C1 segment of cervical spinal cord (tissue), 14 donors: ENCODE measurements around the gene MTHFS.
A peak's percentile ranks its signal among the peaks of the same experiment; 100 is the strongest.
"Not testable (repeated sequence)": the region's sequence is repeated elsewhere in the genome, so short reads cannot be mapped to it uniquely, and the experiment has no call there.

Source experiments
- DNase-seq, 14 donors: peaks; one replicate each; lab custom pipeline; 2025; lab: John Stamatoyannopoulos, UW

MTHFS gene

DNA sequence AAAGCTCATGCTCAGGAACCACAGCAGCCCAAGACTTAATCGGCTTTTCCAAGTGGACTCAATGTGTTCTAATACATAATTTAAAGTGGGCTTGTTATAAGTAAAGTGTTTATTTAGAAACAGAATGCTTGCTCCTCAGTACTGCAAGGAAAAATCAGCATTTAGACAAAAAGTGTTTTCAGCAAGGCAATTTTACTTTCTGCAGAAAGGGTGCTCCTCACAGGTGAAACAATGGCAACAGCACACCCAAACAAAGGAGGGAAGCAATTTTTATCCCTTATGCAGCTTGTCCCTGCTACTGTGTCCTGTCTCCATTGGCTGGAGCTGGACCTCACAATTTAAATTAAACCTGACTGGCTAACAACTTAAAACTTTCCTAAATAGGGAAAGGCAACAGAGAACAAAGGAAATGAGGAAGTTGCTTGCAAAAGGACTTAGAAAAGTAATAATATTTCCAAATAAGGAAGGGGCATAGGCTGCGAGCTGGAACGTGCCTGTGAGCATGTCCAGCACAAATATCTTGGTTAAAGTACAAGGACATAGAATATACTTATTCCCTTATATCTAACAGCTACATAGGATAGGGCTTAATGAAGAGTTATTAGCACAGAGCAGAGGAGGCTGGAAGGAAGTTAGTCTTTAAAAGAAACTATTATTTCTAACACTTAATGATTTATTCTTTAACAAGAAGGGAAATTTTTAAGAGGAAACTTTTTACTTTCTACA lies 19.1 kb upstream of the MTHFS start:
- DNase-seq = not testable (repeated sequence)

DNA sequence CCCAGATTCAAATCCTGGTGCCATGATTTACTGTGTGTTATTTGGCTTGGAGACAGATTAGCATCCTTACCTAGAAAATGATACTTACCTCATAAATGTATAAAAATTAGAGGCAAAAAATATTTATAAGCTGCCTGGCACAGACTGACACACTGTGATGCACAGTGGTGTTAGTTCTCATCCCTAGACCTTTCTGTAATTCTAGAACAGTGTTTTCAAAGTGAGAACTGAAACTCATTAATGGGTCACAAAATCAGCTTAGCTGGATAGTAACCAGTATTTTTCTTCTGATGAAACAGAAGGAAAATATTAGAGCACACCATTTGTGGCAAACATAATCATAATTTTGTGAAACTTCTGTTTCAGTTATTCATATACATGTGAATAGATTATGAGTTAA lies 17.9 kb upstream of the MTHFS start:
- DNase-seq = no peak

DNA sequence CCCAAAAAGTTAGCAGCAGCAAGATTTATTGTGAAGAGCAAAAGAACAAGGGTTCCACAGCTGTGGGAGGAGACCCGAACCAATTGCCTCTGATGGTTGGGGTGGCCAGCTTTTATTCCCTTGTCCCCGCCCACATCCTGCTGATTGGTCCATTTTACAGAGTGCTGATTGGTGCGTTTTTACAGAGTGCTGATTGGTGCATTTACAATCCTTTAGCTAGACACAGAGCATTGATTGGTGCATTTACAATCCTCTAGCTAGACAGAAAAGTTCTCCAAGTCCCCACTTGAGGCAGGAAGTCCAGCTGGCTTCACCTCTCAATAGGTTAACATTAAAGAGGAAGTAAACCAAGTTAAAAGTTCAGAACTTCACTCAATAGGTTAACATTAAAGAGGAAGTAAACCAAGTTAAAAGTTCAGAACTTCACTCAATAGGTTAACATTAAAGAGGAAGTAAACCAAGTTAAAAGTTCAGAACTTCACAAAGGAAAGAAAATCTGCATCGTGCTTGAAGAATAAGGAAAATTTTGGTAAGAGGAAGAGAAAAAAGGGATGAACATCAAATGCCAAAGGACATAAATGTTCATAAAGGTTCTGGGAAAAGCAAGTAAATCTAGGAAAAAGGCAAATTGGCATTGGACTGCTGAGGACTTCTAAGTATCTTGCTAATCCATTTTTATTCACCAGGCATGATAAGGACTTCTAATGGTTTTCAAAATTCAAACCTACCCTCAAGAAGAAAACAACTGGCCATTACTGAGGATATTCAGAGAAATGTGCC lies 12.9 kb upstream of the MTHFS start:
- not testable (repeated sequence) for DNase-seq

DNA sequence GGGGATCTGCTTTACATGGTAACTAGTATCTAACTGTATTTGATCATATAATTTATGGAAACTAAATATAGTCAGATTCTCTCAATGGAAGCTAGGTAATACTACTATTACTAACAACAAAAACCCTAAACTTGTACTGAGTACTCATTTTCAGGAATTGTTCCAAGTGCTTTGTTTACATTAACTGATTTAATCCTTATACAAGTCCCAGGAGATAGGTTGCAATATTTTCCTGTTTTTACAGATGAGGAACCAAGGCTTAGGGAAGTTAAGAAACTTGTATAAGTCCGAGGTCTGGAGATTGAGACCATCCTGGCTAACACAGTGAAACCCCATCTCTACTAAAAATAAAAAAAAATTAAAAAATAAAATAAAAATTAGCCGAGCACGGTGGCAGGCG lies 7.5 kb upstream of the MTHFS start:
- no peak for DNase-seq

DNA sequence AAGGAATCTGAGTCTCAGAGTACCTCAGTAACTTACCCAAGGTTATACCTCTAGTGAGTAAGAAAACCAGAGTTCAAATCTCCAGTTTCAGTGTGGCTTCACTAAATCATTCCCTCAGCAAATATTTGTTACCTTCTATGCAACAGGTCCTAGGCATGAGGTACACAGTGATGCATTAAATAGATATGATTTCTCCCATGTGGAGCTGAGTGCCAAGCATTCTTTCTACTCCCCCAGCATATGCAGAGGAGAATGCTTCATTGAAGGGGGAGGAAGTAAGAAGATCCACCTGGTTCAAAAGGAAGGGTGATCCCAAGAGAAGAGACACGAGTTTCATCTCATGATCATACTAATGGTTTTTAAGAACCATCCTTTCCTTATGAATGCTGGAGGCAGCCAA lies 6.8 kb upstream of the MTHFS start:
- DNase-seq = no peak

DNA sequence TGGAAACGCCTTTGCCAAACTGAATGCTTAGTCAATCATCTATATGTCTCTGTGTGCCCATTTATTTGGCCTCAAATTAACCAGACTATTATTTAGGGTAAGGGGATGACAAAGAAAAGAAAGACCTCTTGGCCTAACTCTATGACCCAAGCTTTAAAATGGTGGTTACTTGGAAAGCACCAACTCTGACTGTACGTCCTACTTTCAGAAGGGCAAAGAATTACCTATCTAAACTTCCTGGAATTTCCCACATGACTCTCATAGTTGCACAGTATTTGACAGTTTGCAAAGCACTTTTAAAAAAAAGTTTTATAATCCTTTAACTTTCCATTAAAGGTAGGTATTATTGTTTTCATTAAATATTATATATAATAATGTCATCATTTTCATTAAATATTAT lies 6.3 kb upstream of the MTHFS start:
- DNase-seq = no peak

DNA sequence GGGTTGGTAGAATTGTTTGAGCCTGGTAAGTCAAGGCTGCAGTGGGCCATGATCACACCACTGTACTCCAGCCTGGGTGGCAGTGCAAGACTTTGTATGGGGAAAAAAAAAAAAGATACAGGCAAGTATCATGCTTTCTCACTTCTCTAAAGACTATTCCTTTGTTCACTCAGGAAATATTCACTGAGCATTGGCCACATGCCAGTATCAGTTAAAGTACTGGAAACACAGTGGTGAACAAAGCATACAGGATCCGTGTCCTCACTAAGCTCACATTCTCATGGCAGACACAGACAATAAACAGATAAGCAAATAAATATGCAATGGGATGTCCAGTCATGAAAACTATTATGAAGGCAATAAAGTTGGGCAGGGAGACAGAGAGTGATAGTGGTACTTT lies 5.1 kb upstream of the MTHFS start:
- no peak for DNase-seq

DNA sequence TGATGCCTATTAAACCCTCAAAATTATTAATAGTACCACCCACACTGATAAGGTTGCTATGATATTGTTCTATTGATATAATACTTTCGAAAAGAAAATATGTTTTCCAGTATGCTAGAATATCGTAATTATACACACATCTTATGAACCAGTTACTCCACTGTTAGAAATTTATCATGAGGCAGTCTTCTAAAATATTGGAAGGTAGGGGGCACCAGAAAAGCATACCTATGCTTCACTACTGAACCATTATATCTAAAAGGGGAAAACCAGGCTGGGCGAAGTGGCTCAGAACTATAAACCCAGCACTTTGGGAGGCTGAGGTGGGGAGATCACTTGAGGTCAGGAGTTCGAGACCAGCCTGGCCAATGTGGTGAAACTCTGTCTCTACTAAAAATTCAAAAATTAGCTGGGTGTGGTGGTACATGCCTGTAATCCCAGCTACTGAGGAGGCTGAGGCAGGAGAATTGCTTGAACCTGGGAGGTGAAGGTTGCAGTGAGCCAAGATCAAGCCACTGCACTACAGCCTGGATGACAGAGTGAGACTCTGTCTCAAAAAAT lies 4.1 kb upstream of the MTHFS start:
- DNase-seq = not testable (repeated sequence)

DNA sequence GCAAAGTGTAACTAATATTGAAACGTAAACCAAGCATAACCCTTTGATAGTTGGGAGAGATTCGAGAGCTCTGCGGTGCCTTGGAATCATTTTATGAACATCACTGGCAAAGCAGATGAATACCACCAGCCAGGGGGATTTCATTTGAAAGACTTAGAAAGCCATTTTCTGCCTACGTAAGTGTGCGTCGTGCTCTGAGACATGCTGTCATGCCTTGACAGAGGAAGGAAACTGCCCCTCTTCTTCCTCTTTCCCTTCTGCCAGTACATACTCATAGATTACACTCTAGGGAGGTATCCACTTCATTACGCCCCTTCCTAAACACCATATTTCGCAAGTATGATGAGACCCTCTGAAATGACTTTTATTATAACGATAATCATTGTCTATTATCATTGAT lies 3.3 kb upstream of the MTHFS start:
- no peak for DNase-seq

DNA sequence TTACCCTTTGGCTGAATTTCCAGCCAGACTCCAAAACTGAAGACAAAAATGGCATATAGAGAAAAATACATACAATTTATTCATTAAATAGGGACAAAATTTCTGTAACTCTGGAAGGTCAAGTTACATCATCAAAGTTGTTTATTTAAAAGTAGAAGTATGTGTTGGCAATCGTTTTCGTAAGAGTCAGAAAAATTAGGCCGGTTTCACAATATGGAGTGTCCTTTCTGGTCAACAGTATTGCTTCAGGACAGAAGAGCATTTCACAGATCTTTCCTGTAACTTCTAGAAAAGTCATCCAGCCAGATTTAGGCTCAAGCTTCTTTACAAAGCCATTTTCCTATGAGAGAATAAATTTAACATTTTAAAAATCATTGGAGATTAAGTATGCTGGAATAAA lies 2.0 kb upstream of the MTHFS start:
- DNase-seq = not testable (repeated sequence)

DNA sequence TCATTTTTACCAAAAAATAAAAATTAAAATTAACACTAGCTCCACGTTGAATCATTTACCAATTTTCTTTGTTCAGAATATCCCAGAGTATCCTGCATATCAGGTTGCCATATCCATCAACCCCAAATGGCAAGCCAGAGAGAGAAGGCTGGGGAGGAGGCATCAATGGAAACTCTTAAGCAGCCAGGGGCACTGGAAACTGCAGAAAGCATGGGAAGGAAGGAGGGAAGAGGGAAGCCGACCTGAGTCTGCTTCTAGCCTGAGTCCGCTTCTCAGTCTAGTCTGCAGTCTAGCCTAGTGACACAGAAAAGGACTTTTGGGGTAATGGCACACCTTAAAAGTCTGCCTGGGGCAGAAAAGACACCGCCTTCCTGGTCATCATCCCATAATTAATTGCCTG lies 1.6 kb upstream of the MTHFS start:
- DNase-seq = no peak

DNA sequence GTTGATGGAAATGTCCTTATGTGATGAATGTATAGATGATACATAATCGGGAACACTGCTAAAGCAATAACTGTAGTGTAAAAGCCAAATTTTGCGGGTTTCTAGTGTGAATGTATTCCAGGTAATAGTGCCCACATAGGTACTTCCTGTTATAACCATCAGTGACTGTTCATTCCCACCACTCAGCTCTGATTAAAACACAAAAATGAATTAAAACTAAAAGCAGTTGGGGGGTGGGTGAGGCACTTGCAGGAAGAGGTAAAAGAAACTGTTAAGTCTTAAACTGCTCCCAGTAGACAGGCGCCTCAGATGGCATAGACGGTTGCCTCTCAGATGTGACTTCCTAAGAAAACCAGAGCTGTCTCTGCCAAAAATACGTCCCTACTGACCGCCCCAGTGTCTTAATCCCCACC lies 893 bp upstream of the MTHFS start:
- DNase-seq = peak in 1 of 14 donors; percentile 24

DNA sequence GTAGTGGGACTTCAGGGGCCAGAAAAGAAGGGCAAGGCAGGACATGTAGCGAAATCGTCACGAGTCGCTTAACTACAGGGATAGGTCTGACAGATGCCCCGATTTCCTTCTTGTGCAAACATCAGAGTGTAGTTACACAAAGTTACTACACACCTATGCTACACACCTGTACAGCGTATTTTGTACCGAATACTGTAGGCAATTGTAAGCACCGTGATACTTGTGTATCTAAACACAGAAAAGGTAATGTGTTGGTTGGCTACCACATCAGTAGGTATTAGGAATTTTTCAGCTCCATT lies 515 bp upstream of the MTHFS start:
- DNase-seq = no peak

DNA sequence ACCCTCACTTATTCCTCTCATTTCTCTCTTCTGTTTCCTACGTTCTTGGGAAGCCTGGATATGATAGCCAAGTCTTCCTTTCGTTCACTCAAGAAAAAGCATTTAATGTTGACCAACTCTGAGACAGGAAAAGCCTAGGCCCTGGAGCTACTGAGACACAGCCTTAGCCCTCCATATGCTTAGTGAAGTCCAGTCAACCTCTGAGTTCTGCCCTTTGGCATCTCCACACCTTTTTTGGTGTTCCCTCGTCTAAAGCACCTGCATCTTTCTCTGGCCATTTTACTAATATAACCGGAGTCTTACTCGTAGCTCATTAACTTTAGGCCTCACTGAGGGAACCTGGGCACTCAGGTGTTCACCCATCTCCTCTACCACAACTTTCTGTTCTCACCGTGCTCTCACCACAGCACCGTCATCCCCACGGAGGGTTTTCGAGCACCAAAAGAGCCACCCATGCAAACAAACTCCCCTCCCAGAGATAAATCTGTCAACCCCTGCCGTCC lies 632 bp downstream of the MTHFS start:
- peak in 1 of 14 donors; percentile 72 for DNase-seq

DNA sequence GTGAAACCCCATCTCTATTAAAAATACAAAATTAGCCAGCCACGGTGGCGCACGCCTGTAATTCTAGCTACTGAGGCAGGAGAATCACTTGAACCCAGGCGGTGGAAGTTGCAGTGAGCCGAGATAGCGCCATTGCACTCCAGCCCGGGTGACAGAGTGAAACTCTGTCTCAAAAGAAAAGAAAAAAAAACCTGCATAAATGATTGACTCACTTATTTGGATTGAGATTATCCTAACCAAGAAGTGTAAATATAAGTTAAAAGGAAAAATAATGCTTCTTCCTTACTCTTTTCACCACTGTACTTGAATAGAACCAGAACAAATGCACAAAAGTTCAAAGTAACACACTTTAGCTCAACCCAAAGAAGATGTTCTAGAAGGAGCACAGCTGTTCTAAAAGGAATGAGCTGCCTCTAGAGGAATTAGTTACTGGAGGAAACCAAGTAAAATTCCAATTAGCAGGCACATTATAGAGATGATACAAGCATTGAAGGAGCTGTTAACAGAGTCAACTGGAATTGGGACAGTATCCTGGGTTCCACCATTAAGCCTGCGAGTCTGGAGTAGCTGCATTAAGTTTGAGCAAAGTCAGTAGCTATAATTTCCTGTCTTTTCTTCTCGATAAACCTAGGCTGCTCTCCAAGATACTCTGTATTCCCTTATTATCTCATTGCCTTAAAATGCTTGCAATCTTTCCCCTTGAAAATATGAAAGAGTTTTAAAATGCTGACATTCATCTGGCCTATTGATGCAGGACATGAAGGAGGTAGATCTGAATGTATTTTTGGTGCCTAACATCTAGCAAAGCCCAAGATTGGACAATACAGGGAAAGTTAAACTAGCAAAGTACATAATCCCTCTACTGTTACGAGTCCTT lies 9.5 kb downstream of the MTHFS start:
- DNase-seq = no peak

DNA sequence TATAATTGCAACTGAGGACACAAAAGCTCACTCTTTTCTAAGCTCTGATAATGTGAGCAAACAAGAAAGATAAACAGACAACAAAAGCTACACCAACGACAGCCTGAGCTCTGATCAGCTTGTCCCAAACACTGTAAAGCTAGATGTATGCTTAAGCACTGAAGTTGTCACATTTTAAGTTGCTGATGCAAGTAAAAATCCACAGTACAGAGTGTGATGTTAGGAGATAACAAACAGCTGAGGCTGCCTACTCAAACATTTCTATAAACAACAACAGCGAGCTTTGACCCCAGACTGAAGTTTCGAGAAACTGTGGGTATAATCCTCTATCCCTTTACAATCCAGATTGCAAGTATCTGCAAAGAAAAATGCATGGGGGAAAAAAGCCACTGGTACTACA lies 10.7 kb downstream of the MTHFS start:
- no peak for DNase-seq

DNA sequence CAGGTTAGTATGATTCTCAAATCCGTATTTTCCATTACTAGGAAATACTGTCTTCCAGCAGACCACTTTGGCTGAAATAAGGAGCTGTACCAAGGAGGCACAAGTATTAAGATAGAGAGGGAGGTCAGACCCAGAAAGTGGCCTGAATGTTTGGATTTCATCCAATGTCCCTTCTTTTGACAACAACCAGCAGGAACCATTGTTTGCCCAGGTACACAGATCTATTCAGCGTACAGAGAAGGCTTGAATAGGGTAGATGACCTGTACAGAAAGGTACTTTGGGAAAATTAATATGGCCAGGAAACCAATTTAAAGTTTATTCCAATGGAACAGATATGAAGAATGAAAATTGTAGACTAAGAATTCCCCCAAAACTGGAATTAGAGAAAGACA lies 12.6 kb downstream of the MTHFS start:
- DNase-seq = no peak

DNA sequence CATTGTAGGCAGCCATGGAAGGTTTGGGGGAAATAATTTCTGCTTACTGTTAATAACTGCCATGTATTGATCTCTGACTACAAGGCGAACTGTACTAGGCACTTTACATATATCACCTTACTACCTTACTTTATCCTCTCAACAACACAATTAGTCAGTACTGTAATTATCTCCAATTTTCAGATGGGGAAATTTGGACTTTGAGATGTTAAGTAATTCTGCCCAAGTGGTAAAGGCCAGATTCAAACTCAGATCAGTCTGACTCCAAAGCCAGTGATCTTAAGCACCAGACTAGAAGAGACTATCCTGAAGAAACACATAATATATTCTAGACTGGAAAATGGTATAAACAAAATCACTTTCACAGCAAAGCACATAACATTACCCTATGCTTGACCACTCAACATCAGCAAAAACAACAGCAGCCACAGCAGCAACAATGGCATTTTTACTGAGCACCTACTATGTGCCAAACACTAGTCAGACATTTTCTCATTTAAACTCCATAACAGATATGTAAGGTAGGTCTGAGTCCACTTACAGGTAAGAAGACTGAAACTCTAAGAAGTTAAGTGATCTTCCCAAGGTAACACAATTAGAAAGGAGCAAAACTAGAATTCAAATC lies 13.1 kb downstream of the MTHFS start:
- no peak for DNase-seq

DNA sequence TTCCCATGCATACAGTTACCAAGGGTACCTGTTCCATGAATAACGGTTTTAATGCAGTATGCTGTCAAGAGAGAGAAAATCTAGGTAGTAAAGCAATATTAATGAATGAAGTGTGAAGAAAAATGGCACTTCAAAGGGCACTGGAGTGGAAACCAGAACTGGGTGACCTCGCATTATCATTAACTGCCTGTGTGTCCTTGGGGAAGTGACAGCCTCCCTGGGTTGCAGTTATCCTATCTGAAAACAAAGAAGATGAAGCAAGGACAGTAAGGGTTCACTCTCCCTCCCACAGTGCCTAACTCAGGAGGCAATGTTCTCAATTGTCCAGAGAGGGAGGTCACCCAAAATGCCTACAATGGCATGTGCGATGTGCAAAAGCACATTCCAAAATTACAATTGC lies 15.1 kb downstream of the MTHFS start:
- DNase-seq = no peak

DNA sequence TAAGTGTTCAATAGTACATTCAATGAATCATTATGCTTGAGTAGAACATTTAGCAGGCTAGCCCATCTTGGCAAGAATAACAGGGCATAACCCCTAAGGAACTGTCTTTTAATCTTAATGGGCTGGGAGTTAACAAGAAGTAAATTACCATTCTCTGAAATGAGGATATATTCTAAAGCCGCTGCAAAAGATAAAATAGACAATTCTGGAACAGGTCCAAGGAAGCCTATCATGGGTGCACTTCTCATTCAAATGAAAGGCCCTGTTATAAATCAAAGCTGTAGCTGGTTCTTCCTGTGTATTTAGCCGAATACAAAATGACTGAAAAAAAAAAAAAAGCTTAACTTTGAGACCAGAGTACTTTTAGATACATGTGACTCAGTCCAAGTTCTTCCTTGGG lies 15.6 kb downstream of the MTHFS start:
- DNase-seq = no peak

DNA sequence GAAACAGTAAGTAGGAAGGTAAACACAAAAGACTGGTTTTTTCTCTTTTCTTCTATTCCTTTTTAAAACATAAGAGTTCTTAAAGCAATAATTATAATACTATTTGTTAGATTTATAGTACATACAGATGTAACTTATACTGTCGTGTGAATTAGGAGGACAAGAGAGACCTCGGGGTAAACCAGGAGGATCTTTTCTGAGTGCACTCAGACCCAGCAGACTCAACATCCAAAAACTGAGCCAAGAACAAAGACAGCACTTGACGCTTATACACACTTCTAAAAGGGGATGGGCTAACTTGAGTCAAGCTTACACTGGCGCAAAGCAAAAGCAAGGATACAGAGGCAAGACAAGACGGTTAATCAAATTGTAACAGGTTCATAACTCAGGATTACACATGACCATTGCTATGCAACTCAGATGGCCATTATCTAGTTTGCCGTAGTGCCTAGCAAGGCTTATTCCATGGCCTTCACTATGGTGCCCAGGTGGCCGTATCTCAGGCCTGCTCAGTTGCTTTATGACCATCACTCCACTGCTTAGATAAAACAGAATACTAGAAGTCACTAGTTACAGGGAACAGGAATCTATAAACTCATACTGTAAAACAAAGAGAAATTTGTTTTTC lies 18.6 kb downstream of the MTHFS start:
- DNase-seq = no peak
